Cardiac septum (tissue), 1 donor: ENCODE measurements around the gene SPAG4. TPM values are rescaled to one million over a fixed set of nuclear protein-coding genes. Genes with fewer than 3 reads are reported as not detected.

Experiments
- DNase-seq: peaks from one replicate; pipeline ENCODE4 v3.0.0-alpha.2; 2020; ENCODE audit warnings: low spot score
- intact Hi-C: fragments of 100-400 bp; cut with DNase I; formaldehyde crosslinking; loops from one replicate; pipeline ENCODE4 v1.14.0; 2022
- total RNA-seq: library from RNA; stranded (reverse); fragmentation: NEBNext Ultra II Directional; extraction: Animal tissue kit (Norgen Biotek cat#: 25700); gene quantifications from one replicate; pipeline ENCODE4 v1.2.1, GENCODE V29; 2021
- donor health status: DM: no; HTN: no; CAD: no.

The SPAG4 gene
- total RNA-seq, 1 donor from 2014 or later = 3.5 TPM

DNA sequence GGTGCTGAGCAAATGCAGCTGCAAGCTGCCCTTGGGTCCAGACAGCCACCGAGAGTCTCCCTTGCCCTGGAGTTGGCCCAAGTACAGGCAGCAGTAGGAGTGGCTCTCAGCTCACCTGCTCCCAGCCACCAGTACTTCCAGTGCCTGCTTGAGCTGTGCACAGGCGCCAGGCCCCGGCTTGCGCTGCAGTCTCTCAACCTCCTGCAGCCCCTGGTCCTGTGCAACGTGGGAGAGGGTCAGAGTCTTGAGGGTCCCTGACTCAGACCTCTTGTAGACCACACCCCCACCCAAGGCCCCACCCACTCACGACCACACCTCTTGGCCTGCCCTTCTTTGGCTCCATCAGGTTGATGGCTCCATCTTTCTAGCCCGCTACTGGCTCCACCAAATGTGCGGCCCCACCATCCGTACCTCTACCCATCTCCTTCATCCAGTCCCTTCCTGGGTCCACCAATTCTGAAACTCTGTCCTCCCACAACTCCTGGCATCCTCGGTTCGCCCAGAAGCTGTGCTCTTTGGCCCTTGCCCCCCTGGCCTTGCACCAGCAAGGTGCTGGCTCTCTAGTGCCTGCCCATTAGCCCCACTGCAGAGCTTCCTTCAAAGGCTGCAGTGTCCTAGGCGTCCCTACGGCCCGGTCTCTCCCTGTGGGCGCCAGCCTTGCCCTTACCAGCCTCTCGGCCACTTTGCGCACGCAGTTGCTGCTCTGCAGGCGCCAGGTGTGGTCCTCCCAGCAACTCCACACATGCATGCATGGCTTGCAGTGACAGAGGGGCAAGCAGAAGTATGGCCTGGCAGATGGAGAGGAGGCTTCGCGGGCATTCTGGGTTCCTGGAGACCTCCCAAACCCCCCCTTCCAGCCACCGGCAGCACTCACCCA lies 16.5 kb upstream of the SPAG4 start:
- intact Hi-C loops = no loop called here
- DNase-seq = no peak

- intact Hi-C loops = no loop called here
- no peak for DNase-seq
Measured at GRCh38 chr20:35599776-35600120, 15.9 kb upstream of the SPAG4 start.

DNA sequence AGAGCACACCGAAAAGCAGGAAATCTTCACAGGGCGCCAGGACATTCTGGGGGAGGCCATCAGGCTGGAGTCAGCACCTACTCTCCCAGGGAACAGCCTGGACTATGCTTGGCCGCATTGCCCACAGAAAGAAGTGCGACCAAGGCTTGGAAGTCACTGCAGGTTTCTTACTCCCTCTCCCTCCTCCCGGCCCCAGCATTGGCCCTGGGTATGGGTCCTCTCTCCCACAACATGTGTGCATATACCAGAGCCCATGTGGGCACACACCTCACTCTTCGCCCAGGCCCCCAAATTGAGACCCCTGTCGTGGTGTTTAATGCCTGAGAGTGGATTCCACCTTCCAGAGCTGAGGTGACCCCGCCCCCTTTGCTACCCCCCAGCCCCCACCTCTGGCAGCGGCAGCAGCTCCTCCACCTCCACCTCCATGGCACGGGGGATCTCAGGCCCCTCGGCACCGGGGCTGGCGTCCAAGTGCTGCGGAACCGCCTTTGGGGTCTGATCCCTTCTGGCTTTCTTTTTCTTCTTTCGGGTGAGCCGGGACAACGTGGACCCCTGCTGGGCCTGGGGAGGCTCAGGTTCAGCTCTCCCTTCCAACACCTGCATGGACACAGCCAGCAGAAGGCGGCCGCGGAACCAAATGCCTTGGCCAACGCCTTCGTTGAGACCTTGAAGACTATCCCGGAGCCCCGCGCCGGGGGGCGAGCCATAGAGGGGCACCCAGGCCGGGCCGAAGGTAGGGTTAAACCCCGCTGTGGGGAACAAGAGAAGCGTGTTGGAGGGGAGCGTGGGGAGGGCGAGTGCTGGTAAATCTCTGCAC lies 15.2 kb upstream of the SPAG4 start:
- no peak for DNase-seq
- intact Hi-C loops = no loop called here

DNA sequence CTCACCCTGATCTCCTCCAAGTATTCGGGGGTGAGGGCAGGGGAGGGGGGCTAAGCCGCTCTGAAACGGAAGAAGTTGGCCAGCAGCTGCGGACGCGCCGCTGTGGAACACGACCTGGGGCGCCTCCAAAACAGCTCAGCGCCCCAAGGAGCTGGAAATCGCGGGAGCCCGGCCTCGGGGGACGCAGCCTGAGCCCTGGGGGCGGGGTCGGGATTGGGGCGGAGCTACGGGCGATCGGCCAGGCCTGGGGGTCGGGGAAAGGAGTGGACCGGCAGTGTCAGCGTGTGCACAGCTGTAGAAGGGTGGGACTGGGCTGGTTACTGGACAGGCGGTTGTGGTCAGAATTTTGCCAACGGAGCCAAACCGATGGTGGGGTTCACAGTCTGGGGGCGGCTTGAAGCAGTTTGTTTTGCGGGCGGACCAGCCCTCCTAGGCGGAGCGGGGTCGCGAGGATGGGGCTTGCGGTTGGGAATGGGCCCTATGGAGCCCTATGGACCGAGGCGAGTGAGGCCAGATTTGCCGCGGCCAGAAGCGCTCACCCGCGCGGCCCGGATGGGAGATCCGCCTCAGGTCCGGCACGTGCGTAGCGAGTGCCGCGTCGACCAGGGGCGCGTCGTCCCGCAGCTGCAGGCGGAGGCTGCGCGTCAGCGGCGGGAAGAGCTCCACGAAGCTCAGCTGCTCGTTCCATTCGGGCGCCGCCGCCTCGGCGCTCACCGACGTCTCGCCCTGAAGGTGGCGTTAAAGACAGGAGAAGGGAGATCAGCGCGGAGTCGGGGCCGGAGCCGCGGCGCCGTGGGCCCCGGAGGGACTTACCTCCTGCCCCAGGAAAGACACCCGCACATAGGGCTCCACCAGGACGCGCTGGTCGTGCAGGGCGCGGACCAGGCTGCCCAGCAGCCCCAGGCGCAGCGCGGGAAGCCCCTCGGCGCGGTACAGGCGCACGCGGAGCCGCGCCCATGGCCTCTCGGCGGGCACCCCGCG lies 14.3 kb upstream of the SPAG4 start:
- intact Hi-C loops = no loop called here

DNA sequence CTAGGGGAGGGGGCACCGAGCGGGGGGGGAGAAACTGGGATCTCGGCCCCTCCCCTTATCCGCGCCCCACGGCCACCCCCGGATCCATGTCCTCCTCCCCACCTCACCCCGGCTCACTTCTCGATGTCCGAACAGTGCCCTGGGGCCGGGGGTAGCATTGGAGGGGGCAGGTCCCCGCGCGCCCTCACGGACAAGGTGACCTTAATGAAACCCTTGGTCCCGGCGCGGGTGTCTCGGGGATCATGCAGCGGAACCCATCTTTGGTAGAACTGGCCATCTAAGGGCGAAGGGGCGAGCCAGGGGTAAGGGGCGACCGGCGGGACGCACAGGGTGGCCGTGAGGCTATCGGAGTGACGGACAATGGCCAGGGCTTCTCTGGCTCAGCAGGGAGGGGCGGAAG lies 13.6 kb upstream of the SPAG4 start:
- intact Hi-C loops = no loop called here

More for the DNA sequence above, 14.3 kb upstream of the SPAG4 start:
- peak; percentile 92 for DNase-seq

GRCh38 chr20:35602851-35603495 lies 12.7 kb upstream of the SPAG4 start:
- DNase-seq = no peak
- intact Hi-C loops = no loop called here

More for the DNA sequence above, 13.6 kb upstream of the SPAG4 start:
- no peak for DNase-seq

DNA sequence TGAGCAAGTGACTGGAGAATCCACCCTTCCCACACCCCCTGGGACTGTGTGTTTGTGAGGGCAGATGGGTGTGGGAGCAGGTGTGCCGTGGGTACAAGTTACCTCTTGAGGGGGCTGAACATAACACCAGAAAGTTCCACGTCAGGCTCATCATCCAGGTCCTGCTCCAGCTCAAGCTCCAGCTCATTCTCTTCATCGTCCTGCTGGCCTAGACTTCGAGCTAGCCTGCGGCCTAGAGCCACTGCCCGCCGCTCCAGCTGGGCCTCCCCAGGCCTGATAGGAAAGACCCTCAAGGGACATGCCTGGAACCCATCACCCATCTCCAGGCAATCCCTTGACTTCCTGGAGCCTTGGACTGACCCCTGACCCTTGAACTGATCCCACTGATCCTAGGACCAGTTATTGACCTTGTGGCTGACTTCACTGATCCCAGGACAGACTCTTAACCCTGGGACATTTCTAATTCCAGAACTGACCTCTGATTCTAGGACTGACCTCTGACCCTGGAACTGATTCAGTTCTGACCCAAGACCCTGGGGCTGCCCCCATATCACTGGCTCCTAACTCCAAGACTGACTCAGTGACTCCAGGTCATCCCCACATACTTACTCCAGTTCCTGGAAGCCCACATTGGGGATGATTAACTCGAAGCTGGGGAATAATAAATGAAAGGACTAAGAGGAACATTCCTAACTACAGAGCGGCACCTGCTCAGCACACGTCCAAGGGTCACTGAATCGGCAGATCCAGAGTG lies 11.8 kb upstream of the SPAG4 start:
- intact Hi-C loops = no loop called here
- DNase-seq = peak; percentile 54

DNA sequence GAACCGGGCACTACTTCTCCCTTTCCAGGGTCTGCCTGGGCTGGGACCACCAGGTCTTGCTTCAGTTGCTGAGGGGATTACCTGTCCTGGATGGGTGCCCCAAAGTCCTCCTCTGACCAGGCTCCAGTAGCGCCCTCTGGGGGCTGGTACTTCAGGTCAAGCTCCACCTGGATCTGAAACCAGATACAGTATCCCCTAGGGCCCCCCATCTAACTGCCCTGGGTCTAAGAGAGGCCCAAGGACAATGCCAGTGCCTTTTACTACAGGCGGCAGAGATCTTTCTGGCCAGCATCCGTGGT lies 11.2 kb upstream of the SPAG4 start:
- DNase-seq = peak; percentile 67
- intact Hi-C loops = no loop called here

DNA sequence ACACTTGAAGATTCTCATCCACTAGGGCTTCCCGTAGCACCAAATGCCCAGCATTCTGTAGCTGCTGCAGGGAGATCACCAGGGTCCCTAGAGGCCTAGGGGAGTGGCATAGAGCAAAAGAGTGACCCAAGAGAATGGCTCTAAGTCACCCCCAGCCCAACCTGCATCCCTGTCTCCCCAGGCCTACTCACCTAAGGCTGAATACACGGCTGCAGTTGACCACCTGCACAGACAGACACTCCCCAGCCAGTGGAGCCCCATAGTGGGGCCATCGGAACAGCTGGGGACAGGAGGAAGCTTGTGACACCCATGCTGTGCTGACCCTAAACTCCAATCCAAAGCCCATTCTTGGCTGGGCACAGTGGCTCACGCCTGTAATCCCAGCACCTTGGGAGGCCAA lies 9.5 kb upstream of the SPAG4 start:
- DNase-seq = no peak

DNA sequence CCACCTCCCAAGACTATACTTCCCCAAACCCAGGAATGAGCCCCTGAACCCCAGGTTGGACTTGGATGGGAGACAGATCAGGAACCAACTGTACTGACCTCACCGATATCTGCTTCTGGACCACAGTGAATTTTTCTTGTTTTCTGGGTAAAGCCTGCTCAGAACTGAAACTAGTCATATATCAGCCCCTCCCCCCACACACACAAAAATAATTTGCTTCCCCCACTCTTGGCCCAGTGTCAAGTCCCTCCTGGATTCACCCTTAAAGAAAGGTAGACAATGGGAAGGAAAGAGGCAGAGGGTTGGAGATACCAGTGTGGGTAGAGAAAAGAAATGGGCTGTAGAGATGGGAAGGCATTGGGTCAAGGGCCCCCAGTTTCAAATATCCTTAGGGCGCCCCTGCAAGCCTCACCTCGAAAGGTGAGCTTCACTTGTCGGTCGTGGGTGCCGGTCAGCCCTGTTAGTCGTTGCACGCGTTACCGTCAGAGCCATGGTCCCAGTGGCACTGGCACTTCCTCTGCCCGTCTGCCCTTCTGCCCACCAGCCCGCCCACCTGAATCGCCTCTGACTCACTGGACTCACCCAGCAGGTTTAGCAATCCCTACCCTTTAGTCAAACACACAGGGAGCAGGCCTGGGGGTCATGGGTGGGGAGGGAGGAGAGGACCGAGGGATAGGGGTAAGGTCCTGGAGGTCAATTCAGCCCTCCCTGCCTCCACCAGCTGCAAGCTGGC lies 8.5 kb upstream of the SPAG4 start:
- intact Hi-C loops = no loop called here
- no peak for DNase-seq

More for the DNA sequence above, 9.5 kb upstream of the SPAG4 start:
- intact Hi-C loops = no loop called here

- no peak for DNase-seq
- intact Hi-C loops = loop anchor here (10.0 kb wide), 1 partner anchor 274 kb away; no protein-coding TSS in a partner anchor
Measured at GRCh38 chr20:35610833-35611427, 4.7 kb upstream of the SPAG4 start.

- DNase-seq = no peak
- intact Hi-C loops = loop anchor here (10.0 kb wide), 1 partner anchor 273 kb away; no protein-coding TSS in a partner anchor
Measured at GRCh38 chr20:35611482-35611881, 4.1 kb upstream of the SPAG4 start.

DNA sequence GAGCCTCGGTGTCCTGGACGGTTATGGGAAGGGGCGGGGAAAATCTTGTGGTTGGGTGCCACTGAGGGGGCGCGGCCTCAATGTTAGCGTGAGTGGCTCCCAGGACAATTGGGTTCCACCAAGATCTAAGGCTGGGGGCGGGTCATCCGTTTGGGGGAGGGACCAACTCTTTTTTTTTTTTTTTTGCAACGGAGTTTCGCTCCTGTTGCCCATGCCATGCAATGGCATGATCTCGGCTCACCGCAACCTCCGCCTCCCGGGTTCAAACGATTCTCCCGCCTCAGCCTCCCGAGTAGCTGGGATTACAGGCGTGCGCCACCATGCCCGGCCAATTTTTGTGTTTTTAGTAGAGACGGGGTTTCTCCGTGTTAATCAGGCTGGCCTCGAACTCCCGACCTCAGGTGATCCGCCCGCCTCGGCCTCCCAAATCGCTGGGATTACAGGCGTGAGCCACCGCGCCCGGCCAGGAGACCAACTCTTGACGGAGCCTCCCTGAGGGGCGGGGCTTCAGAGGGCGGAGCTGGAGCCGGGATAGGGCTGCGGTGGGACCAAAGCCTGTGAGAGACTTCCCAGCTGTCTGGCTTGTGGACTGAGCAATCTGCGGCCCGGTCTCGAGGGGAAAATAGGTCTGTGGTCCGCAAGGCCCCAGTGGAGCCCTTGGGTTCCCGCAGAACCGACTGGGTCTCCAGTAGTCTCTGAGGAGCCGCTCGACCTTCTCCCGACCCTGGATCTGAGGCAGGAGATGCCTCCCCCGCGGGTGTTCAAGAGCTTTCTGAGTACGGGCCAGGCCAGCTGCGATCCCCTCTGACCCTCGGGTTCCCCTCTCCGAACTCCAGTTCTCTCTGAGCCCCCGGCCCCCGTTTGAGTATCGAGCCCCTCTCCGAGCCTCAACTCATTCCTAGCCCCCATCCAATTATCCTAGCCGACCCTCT lies 1.1 kb downstream of the SPAG4 start:
- intact Hi-C loops = loop anchor here (5.0 to 10.0 kb wide), 2 partner anchors 74 to 268 kb away; partner anchors contain the start of gene ERGIC3
- peak; percentile 94 for DNase-seq

DNA sequence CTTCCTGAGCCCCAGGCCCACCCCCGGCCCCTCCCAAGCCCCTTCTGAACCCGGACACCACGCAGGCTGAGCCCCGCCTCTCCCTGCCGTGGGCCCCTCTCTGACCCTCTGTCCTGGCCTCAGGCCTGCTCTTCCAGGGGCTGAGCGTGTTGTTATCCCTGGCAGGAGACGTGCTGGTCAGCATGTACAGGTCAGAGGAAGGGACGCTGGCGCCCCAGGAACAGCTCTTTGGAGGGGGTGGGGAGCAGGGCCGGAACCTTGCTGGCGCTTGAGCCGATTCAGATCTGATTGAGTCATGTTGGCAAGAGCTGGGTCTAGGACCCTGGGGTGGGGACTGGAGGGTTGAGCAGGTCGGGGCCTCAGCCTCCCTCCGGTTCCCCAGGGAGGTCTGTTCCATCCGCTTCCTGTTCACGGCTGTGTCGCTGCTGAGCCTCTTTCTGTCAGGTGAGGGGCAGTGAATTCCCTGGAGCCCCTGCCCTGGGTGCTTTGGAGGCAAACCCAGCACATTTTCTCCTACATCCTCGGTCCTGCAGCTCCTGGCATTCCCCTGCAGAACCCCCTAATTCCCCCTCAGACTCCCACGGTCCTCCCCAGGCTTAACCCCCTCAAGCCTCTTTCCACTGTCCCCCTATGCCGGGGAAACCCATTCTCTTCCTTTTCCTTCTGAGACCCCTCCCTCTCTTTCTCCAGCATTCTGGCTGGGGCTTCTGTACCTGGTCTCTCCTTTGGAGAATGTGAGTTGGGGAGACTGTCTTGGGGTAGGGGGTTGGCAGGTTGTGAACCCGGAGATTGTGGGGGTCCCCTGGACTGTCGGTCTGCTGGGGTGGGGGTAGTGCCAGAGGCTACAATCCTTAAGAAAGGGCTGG lies 2.0 kb downstream of the SPAG4 start:
- peak; percentile 81 for DNase-seq
- intact Hi-C loops = loop anchor here (2.0 to 10.0 kb wide), 3 partner anchors 47 to 267 kb away; partner anchors contain the start of genes CPNE1, ERGIC3 and RBM12
